ENCODE measurements around the gene IPCEF1.

DNA sequence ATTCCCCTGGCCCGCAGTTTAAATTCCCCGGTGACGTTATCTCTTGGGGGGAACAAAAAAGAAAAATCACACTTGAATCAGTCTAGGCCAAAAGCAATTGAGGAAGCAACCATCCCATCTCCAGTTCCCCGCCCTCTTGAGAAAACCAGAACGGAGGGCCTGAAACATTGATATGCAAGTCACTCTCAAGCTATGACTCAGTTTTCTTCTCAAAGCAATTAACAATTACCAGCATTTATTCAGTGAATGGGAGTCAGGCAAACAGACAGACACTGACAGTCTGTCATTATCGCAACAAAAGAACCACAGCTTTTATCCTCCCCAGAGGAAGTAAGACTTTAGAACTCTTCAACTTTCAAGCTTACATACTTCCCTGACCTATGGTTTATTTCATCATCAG, 216.7 kb downstream of the IPCEF1 start:
- TF ChIP-seq, protein P1, sequence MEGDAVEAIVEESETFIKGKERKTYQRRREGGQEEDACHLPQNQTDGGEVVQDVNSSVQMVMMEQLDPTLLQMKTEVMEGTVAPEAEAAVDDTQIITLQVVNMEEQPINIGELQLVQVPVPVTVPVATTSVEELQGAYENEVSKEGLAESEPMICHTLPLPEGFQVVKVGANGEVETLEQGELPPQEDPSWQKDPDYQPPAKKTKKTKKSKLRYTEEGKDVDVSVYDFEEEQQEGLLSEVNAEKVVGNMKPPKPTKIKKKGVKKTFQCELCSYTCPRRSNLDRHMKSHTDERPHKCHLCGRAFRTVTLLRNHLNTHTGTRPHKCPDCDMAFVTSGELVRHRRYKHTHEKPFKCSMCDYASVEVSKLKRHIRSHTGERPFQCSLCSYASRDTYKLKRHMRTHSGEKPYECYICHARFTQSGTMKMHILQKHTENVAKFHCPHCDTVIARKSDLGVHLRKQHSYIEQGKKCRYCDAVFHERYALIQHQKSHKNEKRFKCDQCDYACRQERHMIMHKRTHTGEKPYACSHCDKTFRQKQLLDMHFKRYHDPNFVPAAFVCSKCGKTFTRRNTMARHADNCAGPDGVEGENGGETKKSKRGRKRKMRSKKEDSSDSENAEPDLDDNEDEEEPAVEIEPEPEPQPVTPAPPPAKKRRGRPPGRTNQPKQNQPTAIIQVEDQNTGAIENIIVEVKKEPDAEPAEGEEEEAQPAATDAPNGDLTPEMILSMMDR (IDR thresholded peaks at IDR 0.05) = no peak
- TF ChIP-seq RAD21 (conservative IDR thresholded peaks at IDR 0.05 in 1 of 2, IDR thresholded peaks at IDR 0.05 in 1 of 2) (no peak), MYC (IDR thresholded peaks at IDR 0.05; ENCODE audit: borderline replicate concordance, low read length) (no peak), TP53 (CRISPR knock-in tag; IDR thresholded peaks at IDR 0.05) (no peak), EP300 (IDR thresholded peaks at IDR 0.05) (no peak)
- TF ChIP-seq, protein P2, sequence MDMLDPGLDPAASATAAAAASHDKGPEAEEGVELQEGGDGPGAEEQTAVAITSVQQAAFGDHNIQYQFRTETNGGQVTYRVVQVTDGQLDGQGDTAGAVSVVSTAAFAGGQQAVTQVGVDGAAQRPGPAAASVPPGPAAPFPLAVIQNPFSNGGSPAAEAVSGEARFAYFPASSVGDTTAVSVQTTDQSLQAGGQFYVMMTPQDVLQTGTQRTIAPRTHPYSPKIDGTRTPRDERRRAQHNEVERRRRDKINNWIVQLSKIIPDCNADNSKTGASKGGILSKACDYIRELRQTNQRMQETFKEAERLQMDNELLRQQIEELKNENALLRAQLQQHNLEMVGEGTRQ (IDR thresholded peaks at IDR 0.05) = no peak
